ENCODE measurements around the gene KCNIP4. TPM values are rescaled to one million over a fixed set of nuclear protein-coding genes. Genes with fewer than 3 reads are reported as not detected.

KCNIP4 gene
- total and polyA plus RNA-seq, 2 experiments from 2014 or later: 0.65 TPM; not detected in 1

DNA sequence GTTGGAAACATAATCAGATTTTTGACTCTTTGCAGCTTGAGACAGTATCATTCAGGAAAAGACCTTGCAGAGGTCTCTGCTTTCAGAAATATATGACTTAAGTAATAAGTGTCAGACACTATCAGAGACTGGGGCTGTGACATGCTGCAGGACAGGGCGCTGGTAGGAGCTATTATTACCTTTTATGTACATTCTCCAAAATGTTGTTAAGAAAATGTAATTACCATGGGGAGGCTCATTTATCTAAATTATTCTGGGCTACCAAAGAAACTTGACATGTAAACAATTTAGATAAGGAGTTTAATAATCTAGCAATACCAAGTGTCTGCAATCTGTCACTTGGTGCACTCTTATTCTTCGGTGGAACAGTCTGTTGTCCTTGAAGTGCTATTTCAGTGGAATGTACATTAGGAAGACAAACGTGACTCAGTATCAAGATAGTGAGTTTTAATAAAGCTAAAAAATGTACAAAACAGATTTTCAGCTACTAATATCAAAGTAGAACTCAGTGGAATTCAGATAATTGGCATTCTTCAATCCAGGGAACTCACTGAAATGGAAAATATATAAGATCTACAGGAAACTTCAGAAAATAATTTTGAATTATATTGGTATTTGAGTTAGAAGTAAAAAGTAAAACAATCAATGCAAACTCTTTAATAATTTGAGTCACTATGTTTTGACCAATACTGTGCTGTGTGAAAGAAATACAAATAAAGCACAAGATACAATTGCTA lies 214.5 kb downstream of the KCNIP4 start:
- H2AFZ ChIP-seq: no peak overlapping the region
- H3K4me2 ChIP-seq (ENCODE audit: unreplicated experiment): no peak overlapping the region

DNA sequence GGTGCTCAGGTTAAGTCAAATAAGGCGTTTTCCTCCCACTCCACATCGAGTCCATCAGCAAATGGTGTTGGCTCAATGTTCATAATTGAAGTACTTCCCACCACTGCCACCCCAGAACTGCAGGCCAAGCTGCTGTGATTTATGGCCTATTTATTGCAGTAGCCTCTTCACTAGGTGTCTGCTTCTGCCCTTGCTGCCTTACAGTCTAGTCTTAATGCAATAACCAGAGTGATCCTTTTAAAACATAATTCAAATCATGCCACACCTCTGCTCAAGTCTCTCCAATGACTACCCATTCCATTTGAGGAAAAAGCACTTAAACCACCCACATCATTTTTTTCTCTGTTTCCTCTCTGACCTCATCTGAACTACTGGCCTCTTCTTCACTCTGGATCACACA lies 220.3 kb downstream of the KCNIP4 start:
- Histone ChIP-seq H3K9me2 (ENCODE audit: insufficient read depth) (no peaks in the 10 kb centered on the region), H3F3A (ENCODE audit: insufficient read depth) (0 out of 2 replicates have a peak, but pooled peaks cover 3% of the 10 kb centered on the region), H3K9ac (no peak overlapping the region), H3K36me3 (ENCODE audit: low read depth) (no peaks in the 10 kb centered on the region), H3K27me3 (replicated peaks; ENCODE audit: insufficient read depth) (no peaks in the 10 kb centered on the region), H3K9me3 (ENCODE audit: low read depth) (no peaks in the 10 kb centered on the region), H3K79me2 (ENCODE audit: insufficient read depth) (no peaks in the 10 kb centered on the region), H4K20me1 (ENCODE audit: insufficient read depth) (no peaks in the 10 kb centered on the region), H3K27ac (no peak overlapping the region), H2AFZ (no peak overlapping the region), H3K4me1 (ENCODE audit: insufficient read depth) (peaks cover 5% of the 10 kb centered on the region), H3K4me2 (ENCODE audit: unreplicated experiment) (no peak overlapping the region), H3K4me3 (no peak overlapping the region)
- in situ Hi-C loops (cut with MboI): no loop called here
- WGBS, 2 experiments (ENCODE audit: low coverage in 1 of 2, low lambda C conversion rate in 2 of 2, missing lambda C conversion rate in 2 of 2): 0 to 5% methylated on average over 2 of the region's 2 CpGs
- TF ChIP-seq EZH2phosphoT487 (IDR thresholded peaks at IDR 0.05; ENCODE audit: insufficient read depth, low read depth): no peak
- no peak for TF ChIP-seq EZH2 (IDR thresholded peaks at IDR 0.05; ENCODE audit: insufficient read depth, poor library complexity, severe bottlenecking)
- peak; percentile 17 for DNase-seq

More for the DNA sequence above, 214.5 kb downstream of the KCNIP4 start:
- in situ Hi-C loops (cut with MboI): no loop called here
- no peak for DNase-seq
- Histone ChIP-seq H4K20me1 (ENCODE audit: insufficient read depth) (no peaks in the 10 kb centered on the region), H3F3A (ENCODE audit: insufficient read depth) (no peaks in the 10 kb centered on the region), H3K27ac (no peak overlapping the region), H3K9me2 (ENCODE audit: insufficient read depth) (no peaks in the 10 kb centered on the region), H3K27me3 (replicated peaks; ENCODE audit: insufficient read depth) (no peaks in the 10 kb centered on the region), H3K9ac (no peak overlapping the region), H3K36me3 (ENCODE audit: low read depth) (no peaks in the 10 kb centered on the region), H3K4me1 (ENCODE audit: insufficient read depth) (no peaks in the 10 kb centered on the region), H3K9me3 (ENCODE audit: low read depth) (no peaks in the 10 kb centered on the region), H3K4me3 (no peak overlapping the region), H3K79me2 (ENCODE audit: insufficient read depth) (no peaks in the 10 kb centered on the region)
- TF ChIP-seq EZH2 (IDR thresholded peaks at IDR 0.05; ENCODE audit: insufficient read depth, poor library complexity, severe bottlenecking) (no peak), EZH2phosphoT487 (IDR thresholded peaks at IDR 0.05; ENCODE audit: insufficient read depth, low read depth) (no peak)
- WGBS, 2 experiments (ENCODE audit: low coverage in 1 of 2, low lambda C conversion rate in 2 of 2, missing lambda C conversion rate in 2 of 2): 25 to 36% methylated on average over 3 of the region's 3 CpGs

DNA sequence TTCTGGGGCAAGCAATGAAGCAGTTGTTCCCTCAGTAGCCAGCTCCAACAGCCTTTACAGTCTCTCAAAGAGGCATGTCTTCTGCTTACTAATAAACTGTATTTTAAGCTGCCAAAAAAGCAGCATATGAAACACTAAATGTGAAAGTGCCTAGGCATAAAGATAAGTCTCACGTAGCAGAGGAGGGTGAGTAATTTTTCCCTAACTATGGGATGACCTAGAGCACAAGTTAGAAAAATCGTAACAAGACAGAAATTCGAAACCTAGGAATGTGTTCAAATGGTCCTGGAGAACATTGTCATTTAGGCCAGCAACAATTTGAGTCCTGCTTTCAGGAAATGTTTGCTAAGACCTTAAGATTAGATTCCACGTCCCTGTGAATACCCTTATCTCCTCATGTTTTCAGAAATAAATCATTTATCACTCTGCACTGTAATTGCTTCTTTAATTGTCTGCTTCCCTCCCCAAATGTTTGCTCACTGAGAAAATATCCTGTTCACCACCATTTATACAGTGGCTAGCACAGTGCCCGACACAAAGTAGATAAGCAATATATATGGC lies 222.2 kb downstream of the KCNIP4 start:
- Histone ChIP-seq H3K4me2 (ENCODE audit: unreplicated experiment) (peak overlapping the region; percentile 8), H3K9ac (no peak overlapping the region), H3K4me3 (no peak overlapping the region), H4K20me1 (ENCODE audit: insufficient read depth) (no peaks in the 10 kb centered on the region), H3K9me3 (ENCODE audit: low read depth) (no peaks in the 10 kb centered on the region), H2AFZ (peak overlapping the region; percentile 5; the same call in 1 of the 2 replicates), H3K9me2 (ENCODE audit: insufficient read depth) (no peaks in the 10 kb centered on the region), H3K27me3 (replicated peaks; ENCODE audit: insufficient read depth) (no peaks in the 10 kb centered on the region), H3F3A (ENCODE audit: insufficient read depth) (0 out of 2 replicates have a peak, but pooled peaks cover 3% of the 10 kb centered on the region), H3K4me1 (ENCODE audit: insufficient read depth) (peaks cover 12% of the 10 kb centered on the region), H3K79me2 (ENCODE audit: insufficient read depth) (no peaks in the 10 kb centered on the region), H3K27ac (0 out of 2 replicates have a peak overlapping the region, but pooled peaks have one; percentile 4), H3K36me3 (ENCODE audit: low read depth) (no peaks in the 10 kb centered on the region)
- peak; percentile 69 for DNase-seq
- WGBS, 2 experiments (ENCODE audit: low coverage in 1 of 2, low lambda C conversion rate in 2 of 2, missing lambda C conversion rate in 2 of 2): 21% methylated on average over 5 of the region's 5 CpGs
- TF ChIP-seq EZH2phosphoT487 (IDR thresholded peaks at IDR 0.05; ENCODE audit: insufficient read depth, low read depth) (no peak), EZH2 (IDR thresholded peaks at IDR 0.05; ENCODE audit: insufficient read depth, poor library complexity, severe bottlenecking) (no peak)
- in situ Hi-C loops (cut with MboI): no loop called here

DNA sequence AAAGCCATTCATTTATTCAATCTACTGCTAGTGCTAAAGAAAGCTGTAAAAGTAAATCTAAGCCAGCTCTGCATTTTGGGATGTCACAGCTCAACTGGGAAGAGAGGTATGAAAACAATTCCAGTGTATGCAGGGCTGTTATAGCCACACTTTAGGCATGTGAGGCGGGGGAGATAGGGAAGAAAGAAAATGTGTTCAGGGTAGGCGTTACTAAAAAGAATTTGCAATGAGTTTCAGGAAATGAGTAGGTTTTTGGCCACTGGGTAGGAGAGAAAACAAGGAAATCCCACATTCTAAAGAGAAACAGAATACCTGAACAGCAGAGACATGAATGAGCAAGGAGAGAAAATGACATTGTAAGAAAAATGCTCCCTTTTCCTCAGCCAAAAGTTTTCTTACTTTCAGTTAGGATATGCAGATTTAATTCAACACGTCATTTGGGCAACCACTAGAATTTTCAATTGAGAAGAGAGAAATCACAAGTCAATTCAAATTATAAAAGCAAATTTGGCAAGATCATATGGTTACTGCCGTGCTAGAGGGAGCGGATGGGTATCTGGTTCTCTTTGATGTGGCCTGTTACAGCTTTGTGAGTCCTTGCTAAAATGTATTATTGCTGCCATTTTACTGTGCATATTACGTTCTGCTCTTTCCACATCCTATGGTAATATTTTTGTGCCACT lies 226.3 kb downstream of the KCNIP4 start:
- peaks cover 12% of the 10 kb centered on the region for H3K4me1 ChIP-seq (ENCODE audit: insufficient read depth)
- no peaks in the 10 kb centered on the region for H3K9me3 ChIP-seq (ENCODE audit: low read depth)
- no peak overlapping the region for H3K4me3 ChIP-seq
- 0 out of 2 replicates have a peak, but pooled peaks cover 3% of the 10 kb centered on the region for H3F3A ChIP-seq (ENCODE audit: insufficient read depth)
- WGBS, 2 experiments (ENCODE audit: low coverage in 1 of 2, low lambda C conversion rate in 2 of 2, missing lambda C conversion rate in 2 of 2): 38 to 45% methylated on average over 6 of the region's 6 CpGs
- no peaks in the 10 kb centered on the region for H3K36me3 ChIP-seq (ENCODE audit: low read depth)
- no peak overlapping the region for H3K9ac ChIP-seq
- no peaks in the 10 kb centered on the region for H3K79me2 ChIP-seq (ENCODE audit: insufficient read depth)
- H2AFZ ChIP-seq: peak overlapping the region; percentile 48; the same call in 1 of the 2 replicates
- H3K4me2 ChIP-seq (ENCODE audit: unreplicated experiment): peak overlapping the region; percentile 38
- DNase-seq: no peak
- no peaks in the 10 kb centered on the region for H4K20me1 ChIP-seq (ENCODE audit: insufficient read depth)
- H3K27ac ChIP-seq: no peak overlapping the region
- no peak for TF ChIP-seq EZH2phosphoT487 (IDR thresholded peaks at IDR 0.05; ENCODE audit: insufficient read depth, low read depth)
- TF ChIP-seq EZH2 (IDR thresholded peaks at IDR 0.05; ENCODE audit: insufficient read depth, poor library complexity, severe bottlenecking): no peak
- H3K27me3 ChIP-seq (replicated peaks; ENCODE audit: insufficient read depth): no peaks in the 10 kb centered on the region
- in situ Hi-C loops (cut with MboI): no loop called here
- no peaks in the 10 kb centered on the region for H3K9me2 ChIP-seq (ENCODE audit: insufficient read depth)

Data from GM23248 (cell line).